Measurements from ENCODE around the gene UBTF.
"Not testable (repeated sequence)": the region's sequence is repeated elsewhere in the genome, so short reads cannot be mapped to it uniquely, and the experiment has no call there.

Gene UBTF

GRCh38 chr17:44249501-44250246 is 30.2 kb upstream of the UBTF start:
- DNase-seq (ENCODE audit: low read depth, low spot score), result no peak
- H3K36me3 ChIP-seq (ENCODE audit: insufficient read depth, low read length), result no peaks in the 10 kb centered on the region
- no peak overlapping the region for H3K9ac ChIP-seq (ENCODE audit: insufficient read length)
- H3K4me3 ChIP-seq, result no peak overlapping the region
- no peak overlapping the region for H3K27ac ChIP-seq
- no peaks in the 10 kb centered on the region for H3K9me3 ChIP-seq (ENCODE audit: low read depth, low read length)
- TF ChIP-seq POLR2AphosphoS5 (IDR thresholded peaks at IDR 0.05; ENCODE audit: borderline replicate concordance, low read depth, low read length), result no peak
- TF ChIP-seq EZH2 (IDR thresholded peaks at IDR 0.05), result no peak
- TF ChIP-seq FOXP2 (optimal IDR thresholded peaks at IDR 0.05; ENCODE audit: control extremely low read depth, extremely low read length, insufficient read depth), result no peak

- Histone ChIP-seq H3K9me3 (ENCODE audit: low read depth, low read length) (no peaks in the 10 kb centered on the region), H3K27ac (no peak overlapping the region), H3K36me3 (ENCODE audit: insufficient read depth, low read length) (no peaks in the 10 kb centered on the region), H3K9ac (ENCODE audit: insufficient read length) (no peak overlapping the region), H3K4me3 (no peak overlapping the region)
- DNase-seq (ENCODE audit: low read depth, low spot score), result no peak
- TF ChIP-seq FOXP2 (optimal IDR thresholded peaks at IDR 0.05; ENCODE audit: control extremely low read depth, extremely low read length, insufficient read depth) (no peak), EZH2 (IDR thresholded peaks at IDR 0.05) (no peak), POLR2AphosphoS5 (IDR thresholded peaks at IDR 0.05; ENCODE audit: borderline replicate concordance, low read depth, low read length) (no peak)
Measured at GRCh38 chr17:44247876-44248736, 28.6 kb upstream of the UBTF start.

GRCh38 chr17:44247440-44247841 is 28.0 kb upstream of the UBTF start:
- Histone ChIP-seq H3K4me3 (no peak overlapping the region), H3K9ac (ENCODE audit: insufficient read length) (no peak overlapping the region), H3K9me3 (ENCODE audit: low read depth, low read length) (no peaks in the 10 kb centered on the region), H3K36me3 (ENCODE audit: insufficient read depth, low read length) (no peaks in the 10 kb centered on the region), H3K27ac (no peak overlapping the region)
- TF ChIP-seq POLR2AphosphoS5 (IDR thresholded peaks at IDR 0.05; ENCODE audit: borderline replicate concordance, low read depth, low read length), result no peak
- TF ChIP-seq FOXP2 (optimal IDR thresholded peaks at IDR 0.05; ENCODE audit: control extremely low read depth, extremely low read length, insufficient read depth), result no peak
- no peak for DNase-seq (ENCODE audit: low read depth, low spot score)

GRCh38 chr17:44241106-44241624 is 21.7 kb upstream of the UBTF start:
- H3K36me3 ChIP-seq (ENCODE audit: insufficient read depth, low read length), result no peaks in the 10 kb centered on the region
- TF ChIP-seq FOXP2 (optimal IDR thresholded peaks at IDR 0.05; ENCODE audit: control extremely low read depth, extremely low read length, insufficient read depth) (no peak), EZH2 (IDR thresholded peaks at IDR 0.05) (no peak), POLR2AphosphoS5 (IDR thresholded peaks at IDR 0.05; ENCODE audit: borderline replicate concordance, low read depth, low read length) (no peak)
- no peak for DNase-seq (ENCODE audit: low read depth, low spot score)
- no peak overlapping the region for H3K9ac ChIP-seq (ENCODE audit: insufficient read length)
- no peaks in the 10 kb centered on the region for H3K9me3 ChIP-seq (ENCODE audit: low read depth, low read length)
- H3K4me3 ChIP-seq, result no peak overlapping the region
- H3K27ac ChIP-seq, result no peak overlapping the region

GRCh38 chr17:44237886-44238285 is 18.4 kb upstream of the UBTF start:
- DNase-seq (ENCODE audit: low read depth, low spot score); H3K9ac ChIP-seq (ENCODE audit: insufficient read length): not testable (repeated sequence)

GRCh38 chr17:44236444-44236991 is 17.0 kb upstream of the UBTF start:
- no peak overlapping the region for H3K4me3 ChIP-seq
- DNase-seq (ENCODE audit: low read depth, low spot score), result no peak
- no peaks in the 10 kb centered on the region for H3K9me3 ChIP-seq (ENCODE audit: low read depth, low read length)
- H3K9ac ChIP-seq (ENCODE audit: insufficient read length), result no peak overlapping the region
- no peaks in the 10 kb centered on the region for H3K36me3 ChIP-seq (ENCODE audit: insufficient read depth, low read length)
- TF ChIP-seq FOXP2 (optimal IDR thresholded peaks at IDR 0.05; ENCODE audit: control extremely low read depth, extremely low read length, insufficient read depth) (no peak), EZH2 (IDR thresholded peaks at IDR 0.05) (no peak), POLR2AphosphoS5 (IDR thresholded peaks at IDR 0.05; ENCODE audit: borderline replicate concordance, low read depth, low read length) (no peak)
- no peak overlapping the region for H3K27ac ChIP-seq

More at GRCh38 chr17:44237886-44238285, 18.4 kb upstream of the UBTF start:
- not testable (repeated sequence) for H3K27ac ChIP-seq; H3K4me3 ChIP-seq; H3K36me3 ChIP-seq (ENCODE audit: insufficient read depth, low read length); H3K9me3 ChIP-seq (ENCODE audit: low read depth, low read length)

- H3K4me3 ChIP-seq, result no peak overlapping the region
- no peaks in the 10 kb centered on the region for H3K9me3 ChIP-seq (ENCODE audit: low read depth, low read length)
- no peak overlapping the region for H3K27ac ChIP-seq
- no peak for DNase-seq (ENCODE audit: low read depth, low spot score)
- no peak overlapping the region for H3K9ac ChIP-seq (ENCODE audit: insufficient read length)
- H3K36me3 ChIP-seq (ENCODE audit: insufficient read depth, low read length), result no peaks in the 10 kb centered on the region
- no peak for TF ChIP-seq EZH2 (IDR thresholded peaks at IDR 0.05)
- TF ChIP-seq POLR2AphosphoS5 (IDR thresholded peaks at IDR 0.05; ENCODE audit: borderline replicate concordance, low read depth, low read length), result no peak
Measured at GRCh38 chr17:44235583-44235936, 16.1 kb upstream of the UBTF start.

- no peak overlapping the region for H3K9ac ChIP-seq (ENCODE audit: insufficient read length)
- H3K9me3 ChIP-seq (ENCODE audit: low read depth, low read length), result no peaks in the 10 kb centered on the region
- DNase-seq (ENCODE audit: low read depth, low spot score), result no peak
- no peaks in the 10 kb centered on the region for H3K36me3 ChIP-seq (ENCODE audit: insufficient read depth, low read length)
- no peak for TF ChIP-seq POLR2AphosphoS5 (IDR thresholded peaks at IDR 0.05; ENCODE audit: borderline replicate concordance, low read depth, low read length)
- no peak for TF ChIP-seq EZH2 (IDR thresholded peaks at IDR 0.05)
- TF ChIP-seq FOXP2 (optimal IDR thresholded peaks at IDR 0.05; ENCODE audit: control extremely low read depth, extremely low read length, insufficient read depth), result no peak
- H3K27ac ChIP-seq, result no peak overlapping the region
- H3K4me3 ChIP-seq, result no peak overlapping the region
Measured at GRCh38 chr17:44233582-44233981, 14.1 kb upstream of the UBTF start.

Data from SK-N-MC (cell line).